Loucy (cell line): ENCODE results near the gene HLA-A.

Source experiments
- H2AFZ ChIP-seq: fragments of 200-600 bp; sonication (generic); 2 replicates; pipeline ENCODE4 v1.6.0; 2016; ENCODE audit warnings: antibody characterized with exemption, mild to moderate bottlenecking, low read length, moderate library complexity
- H3F3A ChIP-seq: fragments of 200-600 bp; 2 replicates; pipeline ENCODE4 v1.6.0; 2016; ENCODE audit warnings: antibody characterized with exemption, low read depth, mild to moderate bottlenecking
- H3K27me3 ChIP-seq: fragments of 200-600 bp; sonication (generic); 2 replicates; pipeline ENCODE4 v1.6.1; 2014; ENCODE audit warnings: low read length, mild to moderate bottlenecking; ENCODE audit not compliant: insufficient read depth, poor library complexity, severe bottlenecking
- H3K36me3 ChIP-seq: fragments of 200-600 bp; sonication (generic); 2 replicates; pipeline ENCODE4 v1.6.1; 2016; ENCODE audit warnings: low read length; ENCODE audit not compliant: insufficient read depth
- H3K4me1 ChIP-seq: fragments of 200-600 bp; sonication (generic); 2 replicates; pipeline ENCODE4 v1.5.1; 2014; ENCODE audit warnings: low read length, mild to moderate bottlenecking; ENCODE audit not compliant: insufficient read depth, poor library complexity, severe bottlenecking
- H3K4me2 ChIP-seq: fragments of 200-600 bp; sonication (generic); 2 replicates; pipeline ENCODE4 v1.6.0; 2014; ENCODE audit warnings: antibody characterized with exemption, low read length, low read depth, mild to moderate bottlenecking; ENCODE audit not compliant: poor library complexity, severe bottlenecking
- H3K4me3 ChIP-seq: fragments of 200-600 bp; sonication (generic); 2 replicates; pipeline ENCODE4 v1.5.1; 2014; ENCODE audit warnings: low read length, mild to moderate bottlenecking, mixed read lengths; ENCODE audit not compliant: poor library complexity, severe bottlenecking
- H3K79me2 ChIP-seq: fragments of 200-600 bp; sonication (generic); 2 replicates; pipeline ENCODE4 v1.6.1; 2014; ENCODE audit warnings: low read length; ENCODE audit not compliant: insufficient read depth
- H3K9ac ChIP-seq: fragments of 200-600 bp; sonication (generic); 2 replicates; pipeline ENCODE4 v1.6.0; 2014; ENCODE audit warnings: mild to moderate bottlenecking, low read depth, low read length, moderate library complexity; ENCODE audit not compliant: poor library complexity, severe bottlenecking
- H3K9me2 ChIP-seq: fragments of 200-600 bp; sonication (generic); replicated peaks from 2 replicates; pipeline ENCODE4 v1.6.1; 2016; ENCODE audit warnings: low read depth, low read length, mixed read lengths
- H3K9me3 ChIP-seq: fragments of 200-600 bp; sonication (generic); 2 replicates; pipeline ENCODE4 v1.6.1; 2014; ENCODE audit warnings: mild to moderate bottlenecking, antibody characterized with exemption, low read length, low read depth; ENCODE audit not compliant: insufficient read depth
- H4K20me1 ChIP-seq: fragments of 200-600 bp; sonication (generic); 2 replicates; pipeline ENCODE4 v1.6.0; 2014; ENCODE audit warnings: antibody characterized with exemption, low read length, mild to moderate bottlenecking; ENCODE audit not compliant: insufficient read depth, poor library complexity, severe bottlenecking
- EZH2phosphoT487 ChIP-seq: fragments of 200-600 bp; IDR thresholded peaks from 2 replicates; pipeline ENCODE4 v1.6.1; 2018; ENCODE audit warnings: antibody characterized with exemption, mild to moderate bottlenecking, moderate library complexity, borderline replicate concordance
- TF ChIP-seq, protein P1 (sequence below): fragments of 200-600 bp; sonication (generic); conservative IDR thresholded peaks from 2 replicates; pipeline ENCODE4 v1.5.1; 2014; ENCODE audit warnings: mild to moderate bottlenecking, antibody characterized with exemption, low read length

The HLA-A gene

DNA sequence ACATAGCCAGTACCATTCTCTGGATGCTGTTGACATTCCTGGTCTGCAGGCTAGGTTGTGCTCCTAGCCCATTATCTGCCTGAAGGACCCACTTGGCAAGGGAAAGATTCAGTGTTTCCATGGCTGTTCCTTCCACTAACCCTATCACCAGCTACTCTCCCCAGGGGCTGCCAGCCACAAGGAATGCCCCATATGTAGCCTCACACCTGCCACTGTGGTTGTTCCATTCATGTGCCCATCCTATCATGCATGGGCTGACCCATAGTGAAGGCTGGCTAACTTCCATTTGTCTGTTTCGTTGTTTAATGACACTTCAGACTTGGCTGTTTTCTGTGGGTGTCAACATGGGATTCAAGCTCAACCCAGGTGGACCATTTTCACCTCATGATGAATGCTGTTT is 25.6 kb upstream of the HLA-A start:
- no peaks in the 10 kb centered on the region for H4K20me1 ChIP-seq
- no peak overlapping the region for H3K9ac ChIP-seq
- H3K36me3 ChIP-seq = no peaks in the 10 kb centered on the region
- H3K4me1 ChIP-seq = peaks cover 6% of the 10 kb centered on the region
- no peaks in the 10 kb centered on the region for H3K27me3 ChIP-seq
- no peaks in the 10 kb centered on the region for H3K9me3 ChIP-seq
- no peaks in the 10 kb centered on the region for H3K9me2 ChIP-seq
- H3K4me3 ChIP-seq = no peak overlapping the region
- no peaks in the 10 kb centered on the region for H3F3A ChIP-seq
- TF ChIP-seq EZH2phosphoT487 = no peak
- H2AFZ ChIP-seq = no peak overlapping the region
- H3K4me2 ChIP-seq = no peak overlapping the region
- no peaks in the 10 kb centered on the region for H3K79me2 ChIP-seq

- H3F3A ChIP-seq = no peaks in the 10 kb centered on the region
- peaks cover 6% of the 10 kb centered on the region for H3K4me1 ChIP-seq
- no peak overlapping the region for H3K4me2 ChIP-seq
- H3K4me3 ChIP-seq = no peak overlapping the region
- TF ChIP-seq EZH2phosphoT487 = no peak
- TF ChIP-seq, protein P1, sequence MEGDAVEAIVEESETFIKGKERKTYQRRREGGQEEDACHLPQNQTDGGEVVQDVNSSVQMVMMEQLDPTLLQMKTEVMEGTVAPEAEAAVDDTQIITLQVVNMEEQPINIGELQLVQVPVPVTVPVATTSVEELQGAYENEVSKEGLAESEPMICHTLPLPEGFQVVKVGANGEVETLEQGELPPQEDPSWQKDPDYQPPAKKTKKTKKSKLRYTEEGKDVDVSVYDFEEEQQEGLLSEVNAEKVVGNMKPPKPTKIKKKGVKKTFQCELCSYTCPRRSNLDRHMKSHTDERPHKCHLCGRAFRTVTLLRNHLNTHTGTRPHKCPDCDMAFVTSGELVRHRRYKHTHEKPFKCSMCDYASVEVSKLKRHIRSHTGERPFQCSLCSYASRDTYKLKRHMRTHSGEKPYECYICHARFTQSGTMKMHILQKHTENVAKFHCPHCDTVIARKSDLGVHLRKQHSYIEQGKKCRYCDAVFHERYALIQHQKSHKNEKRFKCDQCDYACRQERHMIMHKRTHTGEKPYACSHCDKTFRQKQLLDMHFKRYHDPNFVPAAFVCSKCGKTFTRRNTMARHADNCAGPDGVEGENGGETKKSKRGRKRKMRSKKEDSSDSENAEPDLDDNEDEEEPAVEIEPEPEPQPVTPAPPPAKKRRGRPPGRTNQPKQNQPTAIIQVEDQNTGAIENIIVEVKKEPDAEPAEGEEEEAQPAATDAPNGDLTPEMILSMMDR = peak; percentile 23; the same call in 1 of the 2 replicates
- no peak overlapping the region for H2AFZ ChIP-seq
- H3K9ac ChIP-seq = no peak overlapping the region
- no peaks in the 10 kb centered on the region for H4K20me1 ChIP-seq
- no peaks in the 10 kb centered on the region for H3K9me2 ChIP-seq
- no peaks in the 10 kb centered on the region for H3K27me3 ChIP-seq
- no peaks in the 10 kb centered on the region for H3K9me3 ChIP-seq
- H3K79me2 ChIP-seq = no peaks in the 10 kb centered on the region
- no peaks in the 10 kb centered on the region for H3K36me3 ChIP-seq
These were observed 24.5 kb upstream of the HLA-A start for GRCh38 chr6:29917857-29918256.

DNA sequence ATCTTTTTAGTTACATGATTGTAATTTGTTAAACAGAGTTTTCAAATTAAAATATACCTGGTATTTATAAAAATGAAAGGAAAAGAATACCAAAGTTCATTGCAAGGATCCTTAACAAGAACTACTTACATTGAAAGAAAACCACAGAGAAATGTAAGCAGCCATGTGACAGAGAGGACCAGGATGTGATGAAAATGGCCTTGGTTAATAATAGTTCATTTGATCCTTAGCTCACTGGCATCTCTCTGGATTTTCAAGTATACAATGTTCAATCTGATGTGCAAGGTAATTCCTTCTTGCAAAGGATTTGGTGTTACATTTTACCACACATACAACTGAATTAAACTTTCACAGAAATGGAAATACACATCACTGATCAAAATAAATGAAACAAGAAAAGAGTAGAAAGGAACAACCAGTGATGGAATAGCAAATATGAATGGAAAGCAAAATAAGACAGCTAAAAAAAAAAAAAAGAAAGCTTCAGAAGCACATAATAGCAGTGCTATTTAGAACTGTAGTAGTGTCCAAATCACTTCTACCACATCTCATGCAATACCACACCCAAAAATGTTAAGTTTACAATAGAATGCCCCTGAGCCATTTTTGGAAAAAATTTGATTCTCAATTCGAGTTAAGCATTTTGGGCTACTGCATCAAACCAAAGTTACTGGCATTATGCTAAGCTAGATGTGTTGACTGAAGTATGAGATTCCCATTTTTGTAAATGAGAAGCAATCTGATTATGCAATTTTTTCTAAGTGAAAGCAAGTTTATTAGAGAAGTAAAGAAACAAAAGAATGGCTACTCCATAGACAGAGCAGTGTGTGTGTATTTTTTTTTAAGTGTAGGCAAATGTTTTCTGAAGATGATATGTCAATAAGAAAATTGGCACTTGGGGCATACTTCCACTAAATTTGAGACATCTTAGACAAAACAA is 22.6 kb upstream of the HLA-A start:
- Histone ChIP-seq H3K9me3 (no peaks in the 10 kb centered on the region), H3K4me1 (peaks cover 14% of the 10 kb centered on the region), H3K4me3 (no peak overlapping the region), H2AFZ (peak overlapping the region; percentile 44), H3K9ac (no peak overlapping the region), H3F3A (no peaks in the 10 kb centered on the region), H3K9me2 (no peaks in the 10 kb centered on the region), H3K36me3 (no peaks in the 10 kb centered on the region), H3K79me2 (no peaks in the 10 kb centered on the region), H4K20me1 (no peaks in the 10 kb centered on the region), H3K27me3 (no peaks in the 10 kb centered on the region), H3K4me2 (no peak overlapping the region)
- TF ChIP-seq, protein P1 = no peak
- TF ChIP-seq EZH2phosphoT487 = no peak
